ENCODE data around the gene TLX2.

The TLX2 gene

GRCh38 chr2:74496997-74497776 is 17.1 kb upstream of the TLX2 start:
- DNase-seq (ENCODE audit: low read depth in 2 of 2): no peak

DNA sequence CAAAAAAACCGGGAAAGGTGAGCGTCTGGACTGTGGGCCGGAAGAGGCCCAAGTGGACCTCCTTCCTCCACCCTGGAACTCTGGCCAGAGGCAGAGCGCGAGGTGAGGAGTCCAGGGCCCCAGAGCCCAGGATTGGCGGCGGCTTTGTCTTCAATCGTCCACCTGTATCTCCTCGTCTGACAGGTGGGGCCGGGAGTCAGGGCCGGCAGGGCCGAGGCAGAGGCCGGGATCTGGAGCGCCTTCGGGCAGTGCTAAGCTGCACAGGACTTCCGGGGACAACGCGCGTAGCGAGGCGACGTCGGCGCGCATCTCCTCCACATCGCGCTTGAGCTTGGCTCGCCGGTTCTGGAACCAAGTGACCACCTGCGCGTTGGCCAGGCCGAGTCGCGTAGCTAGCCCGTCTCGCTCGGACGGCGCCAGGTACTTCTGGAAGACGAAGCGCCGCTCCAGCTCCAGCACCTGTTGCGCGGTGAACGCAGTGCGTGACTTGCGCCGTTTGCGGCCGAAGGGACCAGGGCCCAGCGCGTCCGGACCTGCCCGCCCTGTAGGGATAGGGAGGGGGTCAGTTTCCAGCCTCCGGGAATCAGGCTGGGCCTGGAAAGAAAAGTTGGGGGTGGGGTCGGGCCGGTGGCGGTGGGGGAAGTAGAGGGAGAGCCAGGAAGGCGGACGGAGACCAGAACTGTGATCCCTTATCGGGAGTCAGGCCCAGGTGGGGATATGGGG is 16.3 kb upstream of the TLX2 start:
- no peak for DNase-seq (ENCODE audit: low read depth in 2 of 2)

GRCh38 chr2:74498500-74499266 is 15.6 kb upstream of the TLX2 start:
- DNase-seq (ENCODE audit: low read depth in 2 of 2): no peak

- no peak for DNase-seq (ENCODE audit: low read depth in 2 of 2)
Measured at GRCh38 chr2:74499267-74499939, 14.8 kb upstream of the TLX2 start, which contains the start of gene LBX2. TSS of gene LBX2 (minus strand) at chr2:74499603. CDS start at chr2:74499537, 66 bp downstream.

DNA sequence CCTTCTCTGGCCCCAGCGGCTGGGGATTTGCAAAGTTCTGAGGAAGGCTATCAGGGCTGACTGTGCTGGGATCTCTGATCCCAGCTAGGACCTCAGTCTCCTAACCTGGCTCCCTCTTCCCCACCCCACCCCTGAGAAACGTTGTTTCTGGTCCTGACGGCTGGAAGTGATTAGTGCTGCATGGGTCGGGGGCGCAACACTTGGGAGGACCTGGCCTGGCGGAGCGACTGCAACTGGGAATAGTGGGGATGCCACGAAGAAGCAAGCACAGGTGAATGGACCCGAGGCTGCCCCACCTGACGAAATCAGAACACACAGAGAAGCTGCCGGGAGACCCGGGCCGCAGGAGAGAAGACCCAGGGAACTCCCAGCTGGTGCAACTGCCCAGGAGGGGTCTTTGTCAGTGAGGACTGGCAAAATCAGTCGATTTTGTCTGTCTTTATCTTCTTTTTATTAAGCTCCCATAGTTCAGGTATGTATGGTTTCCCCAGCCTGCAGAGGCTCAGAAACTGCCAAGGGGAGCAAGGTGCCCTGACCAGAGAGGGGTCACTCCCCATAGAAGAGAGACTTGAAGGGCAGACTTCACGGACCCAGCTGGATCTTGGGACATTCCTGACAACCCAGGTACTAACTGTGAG is 14.2 kb upstream of the TLX2 start:
- no peak for DNase-seq (ENCODE audit: low read depth in 2 of 2)

DNA sequence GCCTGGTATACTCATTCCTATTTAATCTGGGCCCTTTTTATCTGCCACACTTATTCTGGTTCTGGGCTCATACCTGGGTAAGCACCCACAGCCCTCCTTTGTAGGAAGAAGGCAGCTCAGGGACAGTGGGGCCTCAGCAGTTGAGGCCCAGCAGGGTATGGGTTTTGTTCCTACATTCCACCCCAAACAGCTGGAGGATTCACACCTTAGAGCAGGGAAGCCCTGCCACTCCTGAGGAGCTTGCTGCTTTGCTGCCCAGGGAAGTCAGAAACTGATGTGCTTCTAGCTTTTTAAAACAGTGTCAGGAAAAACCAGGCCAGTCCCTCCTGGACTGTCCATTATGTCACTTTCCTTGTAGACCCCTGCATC is 13.7 kb upstream of the TLX2 start:
- DNase-seq (ENCODE audit: low read depth in 2 of 2): no peak

- no peak for DNase-seq (ENCODE audit: low read depth in 2 of 2)
Measured at GRCh38 chr2:74501335-74502071, 12.7 kb upstream of the TLX2 start.

DNA sequence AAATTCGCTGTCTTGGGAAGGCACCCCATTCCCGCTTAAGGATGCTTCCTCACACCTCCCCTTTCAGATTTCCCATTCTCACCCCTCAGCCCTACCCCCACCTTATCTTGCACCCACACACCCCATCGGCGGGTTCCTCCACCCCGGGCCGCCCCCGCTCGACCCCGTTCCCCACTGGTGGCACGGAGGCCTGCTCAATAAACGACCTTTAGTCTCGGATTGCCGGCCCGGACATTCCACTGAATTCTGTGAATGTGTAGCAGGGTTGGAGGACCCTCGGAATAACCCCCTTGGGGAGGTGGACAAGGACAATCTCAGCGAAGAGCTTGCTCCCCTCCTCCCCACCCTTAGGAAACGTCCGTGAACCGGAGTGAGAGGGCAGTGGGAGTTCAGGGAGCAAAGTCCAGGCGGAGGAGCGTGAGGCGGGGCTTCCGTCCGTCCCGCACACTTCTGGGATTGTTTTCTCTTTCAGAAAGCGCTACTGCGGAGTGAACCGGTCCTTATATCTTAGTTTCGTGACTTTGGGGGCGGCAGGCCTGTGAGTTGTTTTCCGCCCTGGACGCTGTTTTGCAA is 12.0 kb upstream of the TLX2 start:
- no peak for DNase-seq (ENCODE audit: low read depth in 2 of 2)

GRCh38 chr2:74502720-74503505 is 11.3 kb upstream of the TLX2 start:
- no peak for DNase-seq (ENCODE audit: low read depth in 2 of 2)

- DNase-seq (ENCODE audit: low read depth in 2 of 2): no peak
Measured at GRCh38 chr2:74503506-74504475, 10.5 kb upstream of the TLX2 start.

DNA sequence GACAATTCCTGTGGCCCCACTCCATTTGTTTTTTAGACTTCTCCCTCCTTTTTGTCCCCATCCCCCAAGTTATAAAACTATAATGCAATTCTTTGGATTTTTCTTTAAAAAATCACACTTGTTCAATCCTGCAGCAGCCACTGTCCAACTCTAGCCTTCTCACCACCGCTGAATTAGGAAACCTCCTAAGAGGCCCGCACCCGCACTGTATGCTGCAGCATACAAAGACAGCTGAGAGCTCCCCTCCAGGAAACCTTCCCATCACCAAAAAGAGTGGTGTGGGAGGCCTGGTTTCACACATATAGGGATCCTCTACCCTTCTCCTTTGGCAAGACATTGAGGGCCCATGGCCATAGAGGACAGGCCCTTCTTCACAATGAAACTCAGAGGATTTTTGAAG is 9.7 kb upstream of the TLX2 start:
- DNase-seq (ENCODE audit: low read depth in 2 of 2): no peak

GRCh38 chr2:74505448-74506246 is 8.6 kb upstream of the TLX2 start:
- DNase-seq (ENCODE audit: low read depth in 2 of 2): no peak

DNA sequence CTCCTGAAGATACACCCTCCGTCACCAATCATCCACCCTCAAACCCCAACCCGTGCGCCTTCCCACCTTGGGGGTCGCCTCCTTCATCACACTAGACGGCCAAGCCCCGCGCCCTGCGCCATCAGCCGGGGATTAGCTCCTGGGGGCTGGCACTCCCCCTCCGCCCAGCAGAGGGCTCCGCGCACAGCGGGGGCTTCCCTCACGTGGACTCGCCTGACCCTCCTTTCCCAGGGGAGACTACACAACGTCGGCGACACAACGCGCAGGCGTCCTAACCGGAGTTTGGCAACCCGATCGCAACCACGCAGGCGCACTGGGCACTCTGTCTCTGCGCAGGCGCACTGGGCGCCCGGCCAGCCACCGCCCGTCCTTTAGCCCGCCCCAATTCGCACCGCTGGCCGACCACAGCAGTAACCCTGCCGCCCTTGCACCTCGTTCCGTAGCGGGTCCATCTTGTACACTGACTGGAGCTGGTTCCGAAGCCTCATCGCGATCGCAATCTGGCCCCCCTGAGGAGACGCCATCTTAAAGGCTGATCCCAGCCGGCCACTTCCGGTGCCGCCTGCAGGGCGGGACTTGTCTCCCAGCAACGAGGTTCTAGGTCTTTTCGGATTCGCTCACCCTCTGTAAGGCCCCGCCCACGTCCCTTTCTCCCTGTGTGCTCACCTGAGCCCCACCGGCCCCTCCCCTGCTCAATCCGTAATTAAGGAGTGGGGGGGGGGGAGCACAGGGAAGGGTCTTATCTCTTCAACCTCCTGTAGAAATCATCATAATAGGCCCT is 6.9 kb upstream of the TLX2 start, which contains the start of gene PCGF1:
Gene PCGF1, minus strand, starts transcription at position 551 of the 781 bp plus-strand sequence. Its CDS starts 27 bp downstream, at position 524.
- DNase-seq (ENCODE audit: low read depth in 2 of 2): peak; percentile 96 to 99

GRCh38 chr2:74507926-74508520 is 6.2 kb upstream of the TLX2 start:
- DNase-seq (ENCODE audit: low read depth in 2 of 2): no peak

DNA sequence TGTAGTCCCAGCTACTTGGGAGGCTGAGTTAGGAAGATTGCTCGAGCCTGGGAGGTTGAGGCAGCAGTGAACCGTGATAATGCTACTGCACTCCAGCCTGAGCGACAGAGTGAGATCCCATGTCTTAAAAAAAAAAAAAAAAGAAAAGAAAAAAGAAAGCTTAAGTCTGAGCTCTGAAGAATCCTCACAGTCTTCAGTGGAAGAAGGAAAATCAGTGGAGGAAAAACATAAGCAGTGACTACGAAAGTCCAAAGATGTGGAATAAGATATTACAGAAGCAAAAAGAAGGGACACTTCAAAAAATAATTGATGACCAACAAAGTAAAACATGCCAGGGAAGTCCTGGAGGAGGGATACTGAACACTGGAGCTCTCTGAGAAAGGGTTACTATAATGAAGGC is 4.0 kb upstream of the TLX2 start:
- DNase-seq (ENCODE audit: low read depth in 2 of 2): no peak
